OCI-LY1 (cell line): Measurements from ENCODE around the gene MAGI1.

Experiments
- H2AFZ ChIP-seq: fragments of 200-600 bp; sonication (generic), shearing (Covaris generic); 2 replicates; pipeline ENCODE4 v1.6.0; 2014; ENCODE audit warnings: antibody characterized with exemption, mild to moderate bottlenecking, low read length
- H3F3A ChIP-seq: fragments of 200-600 bp; sonication (generic), shearing (Covaris generic); 2 replicates; pipeline ENCODE4 v1.6.0; 2014; ENCODE audit warnings: mild to moderate bottlenecking, antibody characterized with exemption, low read length, moderate library complexity; ENCODE audit not compliant: insufficient read depth
- H3K27ac ChIP-seq: fragments of 200-600 bp; sonication (generic); 2 replicates; pipeline ENCODE4 v1.5.1; 2014; ENCODE audit warnings: low read length, mixed run types, mild to moderate bottlenecking, low read depth; ENCODE audit not compliant: poor library complexity, severe bottlenecking
- H3K27me3 ChIP-seq: fragments of 200-600 bp; sonication (generic); 2 replicates; pipeline ENCODE4 v1.6.0; 2014; ENCODE audit warnings: antibody characterized with exemption, mild to moderate bottlenecking, low read length, moderate library complexity; ENCODE audit not compliant: insufficient read depth
- H3K36me3 ChIP-seq: fragments of 200-600 bp; sonication (generic); 2 replicates; pipeline ENCODE4 v1.6.1; 2014; ENCODE audit warnings: mild to moderate bottlenecking, antibody characterized with exemption, low read length, moderate library complexity, mixed read lengths; ENCODE audit not compliant: insufficient read depth
- H3K4me1 ChIP-seq: fragments of 200-600 bp; sonication (generic); 2 replicates; pipeline ENCODE4 v1.5.1; 2014; ENCODE audit warnings: mild to moderate bottlenecking, low read length, moderate library complexity; ENCODE audit not compliant: insufficient read depth, severe bottlenecking
- H3K4me2 ChIP-seq: fragments of 200-600 bp; sonication (generic), shearing (Covaris generic); 2 replicates; pipeline ENCODE4 v1.6.1; 2014; ENCODE audit warnings: low read length
- H3K4me3 ChIP-seq: fragments of 200-600 bp; sonication (generic); 2 replicates; pipeline ENCODE4 v1.5.1; 2014; ENCODE audit warnings: low read length, low read depth, mild to moderate bottlenecking, mixed read lengths; ENCODE audit not compliant: poor library complexity, severe bottlenecking
- H3K79me2 ChIP-seq: fragments of 200-600 bp; shearing (Covaris generic); 2 replicates; pipeline ENCODE4 v1.6.1; 2016; ENCODE audit warnings: mixed run types, low read length, mixed read lengths; ENCODE audit not compliant: insufficient read depth
- H3K9ac ChIP-seq: fragments of 200-600 bp; sonication (generic), shearing (Covaris generic); 2 replicates; pipeline ENCODE4 v1.6.1; 2014; ENCODE audit warnings: mild to moderate bottlenecking, low read length, mixed read lengths
- H3K9me2 ChIP-seq: fragments of 200-600 bp; sonication (generic), shearing (Covaris generic); 2 replicates; pipeline ENCODE4 v1.6.1; 2014; ENCODE audit warnings: low read depth, mild to moderate bottlenecking, low read length, mixed read lengths
- H3K9me3 ChIP-seq: fragments of 200-600 bp; shearing (Covaris generic); 2 replicates; pipeline ENCODE4 v1.6.1; 2014; ENCODE audit warnings: low read length, mixed read lengths
- H4K20me1 ChIP-seq: fragments of 200-600 bp; sonication (generic), shearing (Covaris generic); 2 replicates; pipeline ENCODE4 v1.6.0; 2016; ENCODE audit warnings: mild to moderate bottlenecking, low read length; ENCODE audit not compliant: insufficient read depth
- CTCF ChIP-seq: fragments of 200-600 bp; sonication (generic), shearing (Covaris generic); IDR thresholded peaks from 2 replicates; pipeline ENCODE4 v1.5.1; 2017; ENCODE audit warnings: mild to moderate bottlenecking, antibody characterized with exemption, low read length, moderate library complexity, mixed read lengths
- EZH2 ChIP-seq: fragments of 200-600 bp; sonication (generic), shearing (Covaris generic); IDR thresholded peaks from 2 replicates; pipeline ENCODE4 v1.8.0; 2017; ENCODE audit warnings: borderline replicate concordance, mixed run types, mild to moderate bottlenecking, antibody characterized with exemption, low read length, moderate library complexity, mixed read lengths

Gene MAGI1

DNA sequence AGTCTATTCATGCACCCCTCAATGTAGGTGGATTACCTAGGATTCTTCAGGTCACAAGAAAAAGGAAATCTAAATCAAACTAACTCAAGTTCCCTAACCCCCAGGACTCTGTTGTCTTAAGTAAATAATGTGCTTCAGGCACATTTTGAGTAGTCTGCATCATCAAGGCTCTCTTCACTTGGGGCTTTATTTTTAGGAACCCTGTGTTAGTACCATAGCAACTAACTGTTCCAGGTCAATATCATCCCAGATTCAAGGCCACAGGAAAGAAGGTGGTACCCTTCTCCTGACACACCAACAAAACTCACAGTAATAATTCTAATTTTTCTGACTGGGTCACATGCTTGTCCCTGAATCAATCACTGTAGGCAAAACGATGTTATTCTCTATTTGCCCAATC lies 218.1 kb downstream of the MAGI1 start:
- TF ChIP-seq EZH2: no peak
- no peak for TF ChIP-seq CTCF
- H3K9ac ChIP-seq: no peak overlapping the region
- H3K27me3 ChIP-seq: no peaks in the 10 kb centered on the region

GRCh38 chr3:65819896-65820295 lies 218.8 kb downstream of the MAGI1 start:
- no peaks in the 10 kb centered on the region for H3K79me2 ChIP-seq
- H3K9ac ChIP-seq: no peak overlapping the region
- no peaks in the 10 kb centered on the region for H3K9me2 ChIP-seq
- no peaks in the 10 kb centered on the region for H3K36me3 ChIP-seq
- H3K4me3 ChIP-seq: no peak overlapping the region
- H2AFZ ChIP-seq: no peak overlapping the region
- TF ChIP-seq EZH2: no peak
- TF ChIP-seq CTCF: no peak
- no peak overlapping the region for H3K27ac ChIP-seq
- no peaks in the 10 kb centered on the region for H3F3A ChIP-seq
- H3K9me3 ChIP-seq: no peaks in the 10 kb centered on the region
- H3K4me2 ChIP-seq: no peak overlapping the region
- no peaks in the 10 kb centered on the region for H3K27me3 ChIP-seq
- H4K20me1 ChIP-seq: no peaks in the 10 kb centered on the region
- no peaks in the 10 kb centered on the region for H3K4me1 ChIP-seq

More for the DNA sequence above, 218.1 kb downstream of the MAGI1 start:
- no peaks in the 10 kb centered on the region for H4K20me1 ChIP-seq
- H3F3A ChIP-seq: no peaks in the 10 kb centered on the region
- no peaks in the 10 kb centered on the region for H3K79me2 ChIP-seq
- H3K36me3 ChIP-seq: no peaks in the 10 kb centered on the region
- no peaks in the 10 kb centered on the region for H3K4me1 ChIP-seq
- no peak overlapping the region for H3K27ac ChIP-seq
- H3K9me2 ChIP-seq: no peaks in the 10 kb centered on the region
- no peak overlapping the region for H3K4me3 ChIP-seq
- H2AFZ ChIP-seq: no peak overlapping the region
- no peak overlapping the region for H3K4me2 ChIP-seq
- H3K9me3 ChIP-seq: no peaks in the 10 kb centered on the region

DNA sequence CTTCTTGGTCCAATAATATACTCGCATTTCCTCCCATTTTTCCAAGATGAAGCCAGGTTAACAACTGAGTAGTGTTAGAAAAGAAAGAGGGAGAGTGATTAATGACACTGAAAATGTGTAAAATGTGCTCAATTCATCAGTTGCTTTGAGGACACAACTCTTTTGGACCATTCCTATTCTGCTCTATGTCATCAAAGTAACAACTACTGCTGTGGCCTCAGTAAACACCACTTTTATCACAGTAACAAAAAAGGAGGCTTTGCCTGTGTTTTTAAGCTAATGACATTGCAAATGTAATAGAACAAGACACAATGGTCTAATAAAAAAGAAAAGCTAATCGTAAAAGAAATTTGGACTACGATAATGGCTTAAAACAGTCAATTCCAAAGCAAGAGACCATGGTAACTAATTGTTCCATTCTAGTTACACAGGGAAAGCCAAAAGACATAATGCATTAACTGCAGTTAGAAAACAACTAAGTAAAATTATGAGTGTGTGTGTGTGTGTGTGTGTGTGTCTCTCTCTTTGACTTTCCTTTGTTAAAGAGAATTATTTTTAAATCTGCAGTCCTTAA lies 221.1 kb downstream of the MAGI1 start:
- Histone ChIP-seq H3K36me3 (no peaks in the 10 kb centered on the region), H3K9ac (no peak overlapping the region), H3K27me3 (no peaks in the 10 kb centered on the region), H3K79me2 (no peaks in the 10 kb centered on the region), H3K9me2 (no peaks in the 10 kb centered on the region), H3K4me1 (no peaks in the 10 kb centered on the region), H3K27ac (no peak overlapping the region), H3K4me2 (no peak overlapping the region), H3K4me3 (no peak overlapping the region), H2AFZ (no peak overlapping the region), H3F3A (no peaks in the 10 kb centered on the region), H4K20me1 (no peaks in the 10 kb centered on the region), H3K9me3 (no peaks in the 10 kb centered on the region)
- TF ChIP-seq EZH2 (no peak), CTCF (no peak)
